KMS-11 (cell line): Measurements from ENCODE around the gene TIAM1.

Experiments
- H2AFZ ChIP-seq: fragments of 200-600 bp; sonication (generic); 2 replicates; pipeline ENCODE4 v1.6.1; 2016; ENCODE audit warnings: antibody characterized with exemption, mixed run types, low read depth
- H3K27ac ChIP-seq: fragments of 200-600 bp; sonication (generic); 2 replicates; pipeline ENCODE4 v1.6.1; 2016; ENCODE audit warnings: mild to moderate bottlenecking, mixed run types
- H3K27me3 ChIP-seq: fragments of 200-600 bp; sonication (generic); 2 replicates; pipeline ENCODE4 v1.6.1; 2017; ENCODE audit warnings: mild to moderate bottlenecking, low read depth, mixed run types, moderate library complexity; ENCODE audit not compliant: insufficient read depth
- H3K36me3 ChIP-seq: fragments of 200-600 bp; sonication (generic); 2 replicates; pipeline ENCODE4 v1.6.1; 2017; ENCODE audit warnings: mild to moderate bottlenecking, mixed run types; ENCODE audit not compliant: insufficient read depth
- H3K4me1 ChIP-seq: fragments of 200-600 bp; sonication (generic); 2 replicates; pipeline ENCODE4 v1.6.1; 2016; ENCODE audit warnings: mild to moderate bottlenecking, low read depth, mixed run types; ENCODE audit not compliant: poor library complexity, severe bottlenecking
- H3K4me2 ChIP-seq: fragments of 200-600 bp; sonication (generic); 2 replicates; pipeline ENCODE4 v1.7.0; 2016; ENCODE audit warnings: mild to moderate bottlenecking, mixed run types
- H3K4me3 ChIP-seq: fragments of 200-600 bp; sonication (generic); IDR thresholded peaks from 2 replicates; pipeline ENCODE4 v1.6.1; 2017; ENCODE audit warnings: low read depth, low read length, mixed read lengths; ENCODE audit not compliant: insufficient read depth
- H3K79me2 ChIP-seq: fragments of 200-600 bp; sonication (generic); 2 replicates; pipeline ENCODE4 v1.6.1; 2016; ENCODE audit warnings: low read depth, mixed run types; ENCODE audit not compliant: insufficient read depth
- H3K9ac ChIP-seq: fragments of 200-600 bp; sonication (generic); 2 replicates; pipeline ENCODE4 v1.6.1; 2016; ENCODE audit warnings: mild to moderate bottlenecking, mixed run types
- H4K20me1 ChIP-seq: fragments of 200-600 bp; sonication (generic); 2 replicates; pipeline ENCODE4 v1.6.1; 2016; ENCODE audit warnings: mild to moderate bottlenecking, mixed run types; ENCODE audit not compliant: insufficient read depth
- CTCF ChIP-seq: fragments of 200-600 bp; sonication (generic); conservative IDR thresholded peaks from 2 replicates; pipeline ENCODE4 v1.6.1; 2017; ENCODE audit warnings: low read depth, mild to moderate bottlenecking, antibody characterized with exemption, low read length, moderate library complexity, mixed read lengths

Gene TIAM1

GRCh38 chr21:31220575-31220974 lies 123.5 kb downstream of the TIAM1 start:
- Histone ChIP-seq H3K4me3 (no peak overlapping the region), H3K36me3 (no peaks in the 10 kb centered on the region), H3K27ac (no peak overlapping the region), H2AFZ (no peak overlapping the region), H3K79me2 (no peaks in the 10 kb centered on the region), H3K4me2 (no peak overlapping the region), H4K20me1 (no peaks in the 10 kb centered on the region), H3K4me1 (no peaks in the 10 kb centered on the region), H3K9ac (no peak overlapping the region), H3K27me3 (no peaks in the 10 kb centered on the region)
- no peak for TF ChIP-seq CTCF

- Histone ChIP-seq H3K27ac (no peak overlapping the region), H4K20me1 (no peaks in the 10 kb centered on the region), H3K79me2 (no peaks in the 10 kb centered on the region), H3K9ac (no peak overlapping the region), H3K4me2 (no peak overlapping the region), H3K36me3 (no peaks in the 10 kb centered on the region), H3K4me1 (no peaks in the 10 kb centered on the region), H3K4me3 (no peak overlapping the region), H3K27me3 (no peaks in the 10 kb centered on the region), H2AFZ (no peak overlapping the region)
- no peak for TF ChIP-seq CTCF
Observed at GRCh38 chr21:31218830-31219608, 125.0 kb downstream of the TIAM1 start.

- Histone ChIP-seq H3K27ac (no peak overlapping the region), H3K9ac (no peak overlapping the region), H3K27me3 (no peaks in the 10 kb centered on the region), H3K4me2 (no peak overlapping the region), H2AFZ (no peak overlapping the region), H3K36me3 (no peaks in the 10 kb centered on the region), H3K79me2 (no peaks in the 10 kb centered on the region), H3K4me3 (no peak overlapping the region), H3K4me1 (no peaks in the 10 kb centered on the region), H4K20me1 (no peaks in the 10 kb centered on the region)
- TF ChIP-seq CTCF = no peak
Observed at GRCh38 chr21:31216206-31216605, 127.9 kb downstream of the TIAM1 start.

GRCh38 chr21:31213787-31214186 lies 130.3 kb downstream of the TIAM1 start:
- no peak for TF ChIP-seq CTCF
- no peak overlapping the region for H3K9ac ChIP-seq
- H3K4me1 ChIP-seq = no peaks in the 10 kb centered on the region
- no peak overlapping the region for H2AFZ ChIP-seq
- no peak overlapping the region for H3K4me3 ChIP-seq
- no peak overlapping the region for H3K27ac ChIP-seq
- H3K79me2 ChIP-seq = no peaks in the 10 kb centered on the region
- no peak overlapping the region for H3K4me2 ChIP-seq
- H3K36me3 ChIP-seq = no peaks in the 10 kb centered on the region
- no peaks in the 10 kb centered on the region for H3K27me3 ChIP-seq
- H4K20me1 ChIP-seq = no peaks in the 10 kb centered on the region
